ENCODE results near the gene TSPEAR. TPM values are rescaled to one million over a fixed set of nuclear protein-coding genes. Genes with fewer than 3 reads are reported as not detected.
"Not testable (repeated sequence)": the region's sequence is repeated elsewhere in the genome, so short reads cannot be mapped to it uniquely, and the experiment has no call there.

TSPEAR gene
- total RNA-seq, 2 experiments from 2014 or later = not detected

DNA sequence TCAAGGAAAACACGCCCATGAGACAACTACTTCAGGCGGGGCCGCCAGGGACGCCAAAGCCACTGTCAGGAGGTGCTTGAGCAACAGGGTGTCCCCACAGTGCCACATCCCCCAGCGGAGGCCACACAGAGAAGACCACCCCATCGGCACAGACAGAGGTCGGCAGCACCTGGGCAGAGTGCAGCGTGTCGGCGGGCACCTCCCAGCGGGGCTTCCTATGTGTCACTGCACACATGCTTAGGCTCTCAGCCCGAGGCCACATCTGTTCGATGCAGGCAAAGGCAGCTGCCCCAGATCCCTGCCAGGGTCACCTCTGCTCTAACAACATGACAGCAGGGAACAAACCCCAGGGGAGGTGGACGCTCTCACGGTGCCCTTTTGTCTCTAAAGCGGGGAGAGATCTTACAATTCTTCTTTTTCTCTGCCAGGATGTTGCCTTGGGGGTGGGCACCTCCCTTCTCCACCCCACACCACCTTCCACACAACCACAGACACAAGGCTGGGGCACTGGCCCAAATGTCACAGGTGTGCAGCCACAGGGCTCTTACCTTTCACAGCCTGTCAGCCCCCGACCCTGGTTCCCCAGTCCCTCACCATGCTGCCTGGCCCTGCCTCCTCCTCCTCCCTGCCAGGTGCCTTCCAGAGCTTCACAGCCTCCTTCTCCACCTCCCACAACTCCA is 95.3 kb downstream of the TSPEAR start:
- POLR2A ChIA-PET = no interaction called here
- CTCF ChIA-PET = no interaction called here

DNA sequence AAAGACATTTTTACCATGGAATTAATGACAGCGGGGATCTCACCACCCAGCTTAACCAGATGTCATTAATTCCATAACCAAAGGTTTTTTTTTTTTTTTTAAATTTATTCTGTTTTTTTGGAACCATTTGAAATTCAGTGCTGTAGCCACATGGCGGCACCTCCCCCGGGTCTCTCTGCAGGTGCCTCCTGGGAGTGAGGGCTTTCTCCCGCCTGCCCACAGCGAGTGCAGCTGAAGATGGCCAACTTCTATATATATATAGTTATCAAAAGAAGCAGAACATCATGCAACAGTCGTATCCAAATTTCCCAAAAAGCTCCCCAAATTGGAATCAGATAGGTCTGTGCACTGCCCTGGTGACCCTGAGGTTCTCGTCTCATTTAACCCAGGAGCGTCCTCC is 95.9 kb downstream of the TSPEAR start:
- POLR2A ChIA-PET = no interaction called here
- CTCF ChIA-PET = no interaction called here

DNA sequence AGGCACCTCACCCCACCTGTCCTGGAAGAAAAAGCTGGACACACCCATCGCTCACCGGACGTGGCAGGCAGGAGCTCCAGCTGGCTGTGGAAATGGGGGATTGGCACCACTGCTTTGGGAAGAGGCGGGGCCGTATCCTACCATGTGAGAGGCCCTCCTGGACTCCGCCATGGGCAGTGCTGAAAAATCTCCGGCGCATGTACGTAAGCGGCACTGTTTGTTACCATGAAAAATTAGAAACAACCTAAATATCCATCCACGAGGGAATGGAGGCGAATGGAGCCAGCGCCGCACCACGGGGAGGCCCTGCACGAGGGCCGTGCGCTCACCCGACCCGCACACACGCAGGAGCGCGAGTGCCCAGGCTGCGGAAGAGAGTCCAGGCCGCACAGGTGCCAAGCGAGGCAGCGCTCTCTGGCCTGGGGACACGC is 96.4 kb downstream of the TSPEAR start:
- CTCF ChIA-PET = no interaction called here

DNA sequence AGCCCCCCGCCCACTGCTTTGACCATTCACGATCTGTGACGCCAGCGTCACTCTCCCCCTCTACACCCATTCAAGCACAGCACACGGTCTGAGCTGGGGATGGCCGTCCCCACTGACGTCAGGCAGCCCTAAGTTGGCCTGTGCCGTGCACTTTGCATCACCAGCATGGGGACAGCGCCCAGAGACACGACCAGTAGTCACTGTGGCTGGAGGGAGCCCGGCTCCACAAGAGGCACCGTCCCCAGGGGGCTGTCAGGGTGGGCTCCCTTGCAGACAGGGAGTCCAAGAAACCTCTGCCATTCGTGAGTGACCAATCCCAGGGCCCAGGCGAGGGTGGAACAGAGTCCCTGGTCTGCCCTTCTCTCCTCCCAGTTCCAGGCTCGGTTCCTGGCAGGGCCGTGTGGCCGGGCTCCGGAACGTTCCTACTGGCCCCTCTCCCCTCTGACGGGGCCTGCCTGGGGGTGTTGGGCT is 97.2 kb downstream of the TSPEAR start:
- CTCF ChIA-PET = no interaction called here
- POLR2A ChIA-PET = no interaction called here

More for the DNA sequence above, 96.4 kb downstream of the TSPEAR start:
- POLR2A ChIA-PET = no interaction called here

DNA sequence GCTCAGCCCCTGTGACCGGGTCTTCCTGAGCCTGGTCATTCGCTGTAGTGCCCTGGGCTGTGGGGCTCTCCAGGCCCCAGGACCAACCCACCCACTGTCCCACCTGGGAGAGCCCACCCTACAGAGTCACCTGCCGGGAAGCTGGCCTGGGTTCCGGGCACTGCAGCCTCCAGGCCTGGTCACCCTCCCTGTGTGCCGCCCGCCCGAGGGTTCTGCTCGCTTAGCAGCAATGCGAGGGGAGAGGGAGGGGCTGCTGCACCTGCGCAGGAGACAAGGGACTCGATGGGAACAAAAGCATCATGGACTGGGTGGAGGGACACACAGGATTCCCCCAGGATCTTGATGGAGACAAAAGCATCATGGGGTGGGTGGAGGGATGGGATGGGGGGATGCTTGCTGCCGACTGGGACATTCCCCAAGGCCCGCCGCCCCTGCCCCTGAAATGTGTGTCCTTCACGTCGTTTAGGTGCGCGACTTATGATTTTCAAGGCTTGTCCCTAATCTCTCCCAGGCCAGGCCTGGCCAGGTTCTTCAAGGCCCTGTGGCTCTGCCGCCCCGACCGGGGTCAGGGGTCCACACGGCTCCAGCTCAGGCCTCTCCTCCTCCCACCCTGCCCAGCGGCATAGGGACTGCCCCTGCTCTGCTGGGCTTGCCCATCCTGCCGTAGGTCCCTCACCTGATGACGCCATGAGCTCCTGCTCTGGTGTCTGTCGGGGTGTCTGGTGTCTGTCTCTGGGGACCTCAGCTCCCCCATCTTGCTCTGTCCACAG is 97.8 kb downstream of the TSPEAR start:
- POLR2A ChIA-PET = no interaction called here
- CTCF ChIA-PET = no interaction called here

DNA sequence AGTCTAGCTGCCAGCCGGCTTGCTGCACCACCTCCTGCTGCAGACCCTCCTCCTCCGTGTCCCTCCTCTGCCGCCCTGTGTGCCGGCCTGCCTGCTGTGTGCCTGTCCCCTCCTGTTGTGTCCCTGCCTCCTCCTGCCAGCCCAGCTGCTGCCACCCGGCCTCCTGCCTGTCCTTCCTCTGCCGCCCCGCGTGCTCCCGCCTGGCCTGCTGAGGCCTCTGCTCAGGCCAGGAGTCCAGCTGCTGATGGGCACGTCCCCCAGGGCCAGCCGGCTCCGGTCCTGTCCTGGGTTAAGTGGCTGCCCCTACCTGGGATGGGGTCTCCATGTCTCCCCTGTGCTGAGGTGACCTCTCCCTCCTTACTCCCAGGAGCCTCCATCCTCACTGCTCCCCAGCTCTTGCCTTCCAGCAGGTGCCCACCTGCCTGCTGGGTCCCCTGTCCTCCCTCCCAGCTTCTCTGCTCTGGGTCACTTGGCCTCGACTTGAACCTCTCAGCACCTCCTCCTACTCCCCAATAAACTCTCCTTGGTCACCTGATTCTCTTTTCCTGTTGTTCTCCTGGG is 98.6 kb downstream of the TSPEAR start:
- CTCF ChIA-PET = no interaction called here
- POLR2A ChIA-PET = no interaction called here

DNA sequence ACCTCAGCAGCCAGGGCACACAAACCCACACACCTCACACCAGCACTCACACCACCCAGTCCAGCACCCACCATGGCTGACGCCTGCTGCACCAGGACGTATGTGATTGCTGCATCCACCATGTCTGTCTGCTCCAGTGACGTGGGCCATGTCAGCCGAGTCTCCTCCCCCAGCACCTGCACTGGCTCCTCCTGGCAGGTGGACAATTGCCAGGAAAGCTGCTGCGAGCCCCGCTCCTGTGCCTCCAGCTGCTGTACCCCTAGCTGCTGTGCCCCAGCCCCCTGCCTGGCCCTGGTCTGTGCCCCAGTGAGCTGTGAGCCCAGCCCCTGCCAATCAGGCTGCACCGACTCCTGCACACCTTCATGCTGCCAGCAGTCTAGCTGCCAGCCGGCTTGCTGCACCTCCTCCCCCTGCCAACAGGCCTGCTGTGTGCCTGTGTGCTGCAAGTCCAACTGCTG is 99.3 kb downstream of the TSPEAR start, which contains the start of gene KRTAP10-8:
TSS of gene KRTAP10-8 (plus strand) at position 51 of the 458 bp plus-strand sequence. CDS start at position 73, 22 bp downstream.
- CTCF ChIA-PET = no interaction called here
- POLR2A ChIA-PET = no interaction called here

DNA sequence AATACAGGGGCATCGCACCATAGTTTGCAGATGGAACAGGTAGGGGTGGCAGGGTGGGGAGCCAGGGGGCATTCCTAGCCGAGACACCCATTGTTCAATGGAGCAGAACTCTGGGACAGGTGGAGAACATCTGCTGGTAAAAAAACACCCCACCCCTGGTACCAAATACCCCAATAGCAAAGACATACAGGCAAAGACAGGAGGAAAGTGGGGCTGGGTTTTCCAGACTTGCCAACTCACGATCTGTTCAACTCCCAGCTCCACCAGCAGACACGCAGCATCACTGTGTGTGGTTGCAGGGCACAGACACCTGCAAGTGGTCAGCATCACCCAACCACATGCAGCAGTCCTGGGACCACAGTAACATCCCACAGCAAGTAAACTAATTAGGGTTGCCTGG is 99.8 kb downstream of the TSPEAR start:
- ChIA-PET POLR2A (no interaction called here), CTCF (no interaction called here)

DNA sequence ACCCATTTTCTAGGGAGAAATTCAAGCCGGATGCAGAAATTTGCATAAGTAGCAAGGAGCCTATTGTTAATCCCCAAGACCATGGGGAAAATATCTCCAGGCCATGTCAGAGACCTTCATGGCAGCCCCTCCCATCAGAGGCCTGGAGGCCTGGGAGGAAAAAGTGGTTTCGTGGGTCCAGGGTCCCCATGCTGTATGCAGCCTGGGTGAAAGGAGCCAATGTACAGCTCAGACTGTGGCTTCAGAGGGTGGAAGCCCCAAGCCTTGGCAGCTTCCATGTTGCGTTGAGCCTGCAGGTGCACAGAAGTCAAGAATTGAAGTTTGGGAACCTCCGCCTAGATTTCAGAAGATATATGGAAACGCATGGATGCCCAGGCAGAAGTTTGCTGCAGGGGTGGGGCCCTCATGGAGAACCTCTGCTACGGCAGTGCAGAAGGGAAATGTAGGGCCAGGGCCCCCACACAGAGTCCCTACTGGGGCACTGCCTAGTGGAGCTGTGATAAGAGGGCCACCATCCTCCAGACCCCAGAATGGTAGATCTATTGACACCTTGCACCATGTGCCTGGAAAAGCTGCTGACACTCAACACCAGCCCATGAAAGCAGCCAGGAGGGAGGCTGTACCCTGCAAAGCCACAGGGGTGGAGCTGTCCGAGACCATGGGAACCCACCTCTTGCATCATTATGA is 101.1 kb downstream of the TSPEAR start:
- CTCF ChIA-PET, POLR2A ChIA-PET: not testable (repeated sequence)

DNA sequence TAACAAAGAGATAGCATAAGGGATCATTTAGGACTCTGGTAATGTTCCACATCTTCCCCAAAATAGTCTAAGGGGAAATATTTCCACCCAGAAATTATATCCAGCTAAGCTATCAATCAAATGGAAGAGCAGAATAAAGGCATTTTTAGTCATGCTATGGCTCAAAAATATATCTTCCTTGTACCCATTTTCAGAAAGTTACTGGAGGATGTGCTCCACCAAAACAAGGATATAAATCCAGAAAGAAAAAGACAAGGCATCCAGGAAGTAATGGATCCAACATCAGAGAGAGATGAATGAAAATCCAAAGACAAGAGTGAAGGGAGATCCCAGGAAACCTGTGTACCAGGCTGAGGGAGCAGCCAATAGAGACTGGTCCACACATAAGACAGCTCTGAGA is 102.2 kb downstream of the TSPEAR start:
- POLR2A ChIA-PET = no interaction called here
- CTCF ChIA-PET = no interaction called here

DNA sequence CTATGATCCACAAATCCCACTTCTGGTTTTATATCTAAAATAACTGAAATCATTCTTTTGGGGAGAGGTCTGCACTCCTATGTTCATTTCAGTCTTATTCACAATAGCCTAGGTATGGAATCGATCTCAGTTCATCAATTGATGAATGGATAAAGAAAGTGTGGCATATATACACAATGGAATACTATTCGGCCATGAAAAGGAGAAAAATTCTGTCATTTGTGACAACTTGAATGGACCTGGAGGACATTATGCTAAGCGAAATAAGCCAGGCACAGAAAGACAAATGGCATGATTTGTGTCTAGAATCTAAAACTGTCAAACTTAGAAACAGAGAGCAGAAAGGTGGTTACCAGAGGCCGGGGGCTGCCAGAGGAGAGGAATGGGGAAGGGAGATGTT is 104.9 kb downstream of the TSPEAR start:
- ChIA-PET POLR2A (no interaction called here), CTCF (no interaction called here)

DNA sequence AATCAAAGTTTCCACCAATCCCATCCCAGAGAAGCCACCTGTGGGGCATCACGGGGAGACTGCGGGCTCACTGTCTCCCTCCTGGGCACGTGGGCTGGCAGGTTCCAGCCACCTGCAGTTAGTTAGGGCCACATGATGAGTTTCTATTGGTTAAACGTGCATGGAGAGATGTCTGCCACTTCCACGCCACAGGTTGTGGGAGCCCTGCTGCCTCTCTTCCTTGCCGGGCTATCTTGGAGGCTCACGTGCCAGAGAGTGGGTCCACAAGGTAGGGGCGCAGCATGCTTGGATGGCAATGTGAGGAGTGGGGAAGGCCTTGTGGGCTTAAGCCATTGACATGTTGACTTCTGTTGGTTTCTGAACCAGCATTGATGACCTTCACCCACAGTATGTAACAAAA is 107.5 kb downstream of the TSPEAR start:
- CTCF ChIA-PET = no interaction called here
- POLR2A ChIA-PET = no interaction called here

DNA sequence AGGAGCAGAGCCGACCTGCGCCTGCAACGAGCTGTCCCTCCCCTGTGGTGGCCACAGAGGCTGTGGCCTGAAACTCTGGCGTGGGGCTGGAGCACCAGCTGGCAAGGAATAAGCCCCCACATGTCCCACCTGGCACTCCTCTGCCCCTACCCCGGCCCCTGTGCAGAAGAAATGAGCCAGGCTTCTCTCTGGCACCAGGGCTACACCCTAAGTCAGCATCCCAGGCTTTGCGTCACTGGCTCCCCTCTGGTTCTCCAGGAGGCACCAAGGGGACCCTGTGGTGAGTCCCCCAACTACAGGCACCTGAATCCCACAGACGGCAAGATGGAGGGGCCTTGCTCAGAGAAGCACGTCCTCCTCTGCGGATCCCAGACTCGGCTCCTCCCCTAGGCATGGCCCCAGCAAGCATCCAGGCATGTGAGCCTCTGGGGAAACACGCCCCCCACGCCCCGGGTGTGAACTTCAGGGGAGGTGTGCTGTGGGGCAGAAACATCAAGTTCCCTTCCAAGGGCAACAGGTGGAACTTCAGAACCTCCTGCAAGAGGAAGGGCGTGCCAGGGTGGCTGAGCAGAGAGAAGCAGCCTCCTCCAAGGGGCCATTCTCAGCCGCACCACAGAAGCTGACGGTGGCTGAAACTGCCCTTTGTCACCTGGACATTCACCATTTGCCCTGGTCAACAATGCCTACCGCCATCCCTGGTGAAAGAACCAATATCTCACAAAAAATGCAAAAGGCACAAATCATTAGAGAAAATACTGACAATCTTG is 108.1 kb downstream of the TSPEAR start:
- ChIA-PET POLR2A (no interaction called here), CTCF (no interaction called here)

DNA sequence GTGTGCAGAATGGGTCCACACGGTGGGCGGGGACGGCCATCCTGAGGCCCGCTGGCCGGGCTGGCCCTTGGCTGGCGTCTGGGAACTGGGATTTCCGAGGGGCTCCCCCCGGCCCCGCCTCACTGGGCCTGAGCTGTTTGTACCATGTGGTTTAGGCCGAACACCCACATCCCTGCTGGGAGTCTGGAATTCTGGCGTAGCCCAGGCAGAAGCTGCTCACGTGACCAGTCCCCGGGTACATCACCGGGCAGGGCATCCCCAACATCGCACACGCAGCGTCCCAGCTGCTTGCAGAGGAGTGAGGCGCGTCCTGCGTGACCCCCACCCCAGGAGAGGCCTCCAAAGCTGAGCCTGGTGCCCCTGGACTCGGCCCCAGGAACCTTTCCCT is 108.9 kb downstream of the TSPEAR start:
- ChIA-PET POLR2A (no interaction called here), CTCF (no interaction called here)

DNA sequence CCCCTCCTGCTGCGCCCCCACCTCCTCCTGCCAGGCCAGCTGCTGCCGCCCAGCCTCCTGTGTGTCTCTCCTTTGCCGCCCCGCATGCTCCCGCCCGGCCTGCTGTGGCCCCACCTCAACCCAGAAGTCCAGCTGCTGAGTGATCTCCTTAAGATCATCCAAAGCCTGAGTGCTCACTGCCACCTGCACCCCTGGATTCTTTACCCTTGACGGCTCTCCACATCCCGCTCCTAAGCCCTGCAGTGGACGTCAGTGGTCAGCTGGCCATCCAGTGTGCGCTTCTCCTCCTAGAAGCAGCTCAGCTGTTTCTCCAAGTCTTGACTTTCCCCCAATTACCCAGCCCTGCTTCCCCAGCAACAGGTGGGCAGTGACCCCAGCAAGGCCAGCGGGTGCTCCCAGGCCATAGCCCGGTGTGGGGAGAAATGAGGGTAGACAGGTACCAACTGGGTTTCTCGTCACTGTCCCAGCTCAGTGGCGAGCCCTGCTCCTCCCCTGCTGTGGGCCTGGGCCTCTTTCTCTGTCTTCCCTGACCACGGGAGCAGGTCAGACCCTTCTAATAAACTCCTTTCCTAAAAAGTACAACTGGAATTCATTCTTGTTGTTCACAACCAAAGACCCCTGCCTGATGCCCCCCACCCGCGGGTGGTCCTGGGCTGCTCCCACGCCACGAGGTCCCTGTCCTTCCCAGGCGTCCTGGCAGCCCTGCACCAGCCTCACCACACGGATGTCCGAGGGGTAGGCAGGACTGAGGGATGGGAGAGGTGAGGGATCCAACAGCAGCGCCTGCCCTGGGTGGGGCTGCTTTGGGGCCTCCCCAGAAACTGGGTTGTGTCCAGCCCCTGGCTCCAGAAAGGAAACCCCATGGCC is 109.5 kb downstream of the TSPEAR start:
- ChIA-PET POLR2A (no interaction called here), CTCF (no interaction called here)

DNA sequence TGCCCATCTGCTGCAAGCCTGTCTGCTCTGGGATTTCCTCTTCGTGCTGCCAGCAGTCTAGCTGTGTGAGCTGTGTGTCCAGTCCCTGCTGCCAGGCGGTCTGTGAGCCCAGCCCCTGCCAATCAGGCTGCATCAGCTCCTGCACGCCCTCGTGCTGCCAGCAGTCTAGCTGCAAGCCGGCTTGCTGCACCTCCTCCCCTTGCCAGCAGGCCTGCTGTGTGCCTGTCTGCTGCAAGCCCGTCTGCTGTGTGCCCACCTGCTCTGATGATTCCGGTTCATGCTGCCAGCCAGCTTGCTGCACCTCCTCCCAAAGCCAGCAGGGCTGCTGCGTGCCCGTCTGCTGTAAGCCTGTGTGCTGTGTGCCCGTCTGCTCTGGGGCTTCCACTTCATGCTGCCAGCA is 110.3 kb downstream of the TSPEAR start:
- POLR2A ChIA-PET = not testable (repeated sequence)

DNA sequence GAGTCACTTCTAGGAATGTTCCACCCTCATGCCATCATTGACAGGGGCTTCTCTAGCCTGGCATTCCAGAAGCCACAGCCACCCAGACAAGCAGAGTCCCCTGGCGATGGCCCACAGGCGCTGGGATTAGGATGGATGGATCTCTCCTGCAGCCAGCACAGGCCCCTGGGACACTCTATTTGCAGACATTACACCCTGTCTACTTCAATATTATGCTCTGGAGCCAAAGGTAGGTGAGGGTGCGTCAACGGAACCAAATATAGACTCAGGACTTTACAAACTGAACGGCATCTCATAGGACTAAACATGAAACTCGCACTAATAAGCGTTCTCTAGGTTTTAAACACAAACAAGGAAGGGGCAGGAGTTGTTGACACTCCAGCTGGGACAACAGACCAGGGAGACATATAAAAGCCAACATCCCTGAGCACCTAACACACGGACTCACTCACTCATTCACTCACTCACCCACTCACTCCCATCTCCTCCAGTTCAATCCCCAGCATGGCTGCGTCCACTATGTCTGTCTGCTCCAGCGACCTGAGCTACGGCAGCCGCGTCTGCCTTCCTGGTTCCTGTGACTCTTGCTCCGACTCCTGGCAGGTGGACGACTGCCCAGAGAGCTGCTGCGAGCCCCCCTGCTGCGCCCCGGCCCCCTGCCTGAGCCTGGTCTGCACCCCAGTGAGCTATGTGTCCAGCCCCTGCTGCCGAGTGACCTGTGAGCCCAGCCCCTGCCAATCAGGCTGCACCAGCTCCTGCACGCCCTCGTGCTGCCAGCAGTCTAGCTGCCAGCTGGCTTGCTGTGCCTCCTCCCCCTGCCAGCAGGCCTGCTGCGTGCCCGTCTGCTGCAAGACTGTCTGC is 111.0 kb downstream of the TSPEAR start, which contains the start of gene KRTAP10-7:
TSS of gene KRTAP10-7 (plus strand) at position 480 of the 861 bp plus-strand sequence. CDS start at position 505, 25 bp downstream.
- CTCF ChIA-PET = not testable (repeated sequence)

More for the DNA sequence above, 110.3 kb downstream of the TSPEAR start:
- CTCF ChIA-PET = not testable (repeated sequence)

More for the DNA sequence above, 111.0 kb downstream of the TSPEAR start, which contains the start of gene KRTAP10-7:
- POLR2A ChIA-PET = not testable (repeated sequence)

All from activated CD8-positive, alpha-beta memory T cell treated with anti-CD3 and anti-CD28 coated beads for 36 hours (primary cell).